ENCODE measurements around the gene TP63. TPM values are rescaled to one million over a fixed set of nuclear protein-coding genes. Genes with fewer than 3 reads are reported as not detected.

The TP63 gene
- total RNA-seq, 4 donors from 2014 or later = 302 to 485 (median 319) TPM

- Histone ChIP-seq H3K36me3 (no peaks in the 10 kb centered on the region), H3K4me1 (peaks cover 55% of the 10 kb centered on the region), H3K4me3 (no peak overlapping the region), H3K9me3 (no peaks in the 10 kb centered on the region), H3K27ac (peak overlapping the region; percentile 78), H3K27me3 (no peaks in the 10 kb centered on the region)
- no peak for DNase-seq (ENCODE audit: low spot score in 2 of 2)
- TF ChIP-seq POLR2AphosphoS5 (IDR thresholded peaks at IDR 0.05) (no peak), POLR2A (IDR thresholded peaks at IDR 0.05) (no peak), EP300 (IDR thresholded peaks at IDR 0.05) (no peak)
- TF ChIP-seq, protein P1, sequence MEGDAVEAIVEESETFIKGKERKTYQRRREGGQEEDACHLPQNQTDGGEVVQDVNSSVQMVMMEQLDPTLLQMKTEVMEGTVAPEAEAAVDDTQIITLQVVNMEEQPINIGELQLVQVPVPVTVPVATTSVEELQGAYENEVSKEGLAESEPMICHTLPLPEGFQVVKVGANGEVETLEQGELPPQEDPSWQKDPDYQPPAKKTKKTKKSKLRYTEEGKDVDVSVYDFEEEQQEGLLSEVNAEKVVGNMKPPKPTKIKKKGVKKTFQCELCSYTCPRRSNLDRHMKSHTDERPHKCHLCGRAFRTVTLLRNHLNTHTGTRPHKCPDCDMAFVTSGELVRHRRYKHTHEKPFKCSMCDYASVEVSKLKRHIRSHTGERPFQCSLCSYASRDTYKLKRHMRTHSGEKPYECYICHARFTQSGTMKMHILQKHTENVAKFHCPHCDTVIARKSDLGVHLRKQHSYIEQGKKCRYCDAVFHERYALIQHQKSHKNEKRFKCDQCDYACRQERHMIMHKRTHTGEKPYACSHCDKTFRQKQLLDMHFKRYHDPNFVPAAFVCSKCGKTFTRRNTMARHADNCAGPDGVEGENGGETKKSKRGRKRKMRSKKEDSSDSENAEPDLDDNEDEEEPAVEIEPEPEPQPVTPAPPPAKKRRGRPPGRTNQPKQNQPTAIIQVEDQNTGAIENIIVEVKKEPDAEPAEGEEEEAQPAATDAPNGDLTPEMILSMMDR (IDR thresholded peaks at IDR 0.05) = no peak
- 58% methylated on average over 2 of the region's 2 CpGs for WGBS
These were observed 310.5 kb downstream of the TP63 start for GRCh38 chr3:189941679-189942078.

DNA sequence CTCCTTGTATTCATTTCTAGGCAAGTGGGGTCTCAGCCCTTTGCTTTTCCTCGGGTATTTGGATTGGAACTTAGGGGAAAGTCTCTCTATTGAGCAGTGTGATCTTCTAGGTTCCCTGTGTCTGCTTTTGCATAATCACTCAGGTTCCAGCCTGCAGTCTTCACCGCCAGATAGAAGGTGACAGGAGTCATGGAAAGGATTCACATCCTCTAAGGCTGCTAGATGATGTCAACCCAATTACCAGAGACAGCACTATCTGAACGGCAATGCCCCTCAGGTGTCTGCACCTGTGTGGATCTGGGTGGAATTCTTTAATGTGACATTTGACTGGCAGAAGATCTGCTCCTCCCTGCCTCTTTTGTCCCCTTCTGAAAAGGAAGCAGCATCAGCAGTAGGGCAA is 311.8 kb downstream of the TP63 start:
- Histone ChIP-seq H3K27ac (peak overlapping the region; percentile 78), H3K9me3 (no peaks in the 10 kb centered on the region), H3K27me3 (no peaks in the 10 kb centered on the region), H3K36me3 (no peaks in the 10 kb centered on the region), H3K4me1 (peaks cover 55% of the 10 kb centered on the region), H3K4me3 (no peak overlapping the region)
- TF ChIP-seq, protein P1 (IDR thresholded peaks at IDR 0.05) = no peak
- TF ChIP-seq EP300 (IDR thresholded peaks at IDR 0.05) (no peak), POLR2AphosphoS5 (IDR thresholded peaks at IDR 0.05) (no peak), POLR2A (IDR thresholded peaks at IDR 0.05) (no peak)
- 69% methylated on average over 3 of the region's 3 CpGs for WGBS
- no peak for DNase-seq (ENCODE audit: low spot score in 2 of 2)

- Histone ChIP-seq H3K4me3 (peak overlapping the region; percentile 11), H3K9me3 (no peaks in the 10 kb centered on the region), H3K27ac (peak overlapping the region; percentile 78), H3K27me3 (no peaks in the 10 kb centered on the region), H3K4me1 (peaks cover 64% of the 10 kb centered on the region), H3K36me3 (no peaks in the 10 kb centered on the region)
- no peak for DNase-seq (ENCODE audit: low spot score in 2 of 2)
- TF ChIP-seq POLR2AphosphoS5 (IDR thresholded peaks at IDR 0.05) = peak in 2 of 3 donors; percentile 39 to 42
- TF ChIP-seq, protein P1 (IDR thresholded peaks at IDR 0.05) = no peak
- no peak for TF ChIP-seq EP300 (IDR thresholded peaks at IDR 0.05)
- no peak for TF ChIP-seq POLR2A (IDR thresholded peaks at IDR 0.05)
- 60% methylated on average over 14 of the region's 14 CpGs for WGBS
These were observed 313.3 kb downstream of the TP63 start for GRCh38 chr3:189944285-189945145.

DNA sequence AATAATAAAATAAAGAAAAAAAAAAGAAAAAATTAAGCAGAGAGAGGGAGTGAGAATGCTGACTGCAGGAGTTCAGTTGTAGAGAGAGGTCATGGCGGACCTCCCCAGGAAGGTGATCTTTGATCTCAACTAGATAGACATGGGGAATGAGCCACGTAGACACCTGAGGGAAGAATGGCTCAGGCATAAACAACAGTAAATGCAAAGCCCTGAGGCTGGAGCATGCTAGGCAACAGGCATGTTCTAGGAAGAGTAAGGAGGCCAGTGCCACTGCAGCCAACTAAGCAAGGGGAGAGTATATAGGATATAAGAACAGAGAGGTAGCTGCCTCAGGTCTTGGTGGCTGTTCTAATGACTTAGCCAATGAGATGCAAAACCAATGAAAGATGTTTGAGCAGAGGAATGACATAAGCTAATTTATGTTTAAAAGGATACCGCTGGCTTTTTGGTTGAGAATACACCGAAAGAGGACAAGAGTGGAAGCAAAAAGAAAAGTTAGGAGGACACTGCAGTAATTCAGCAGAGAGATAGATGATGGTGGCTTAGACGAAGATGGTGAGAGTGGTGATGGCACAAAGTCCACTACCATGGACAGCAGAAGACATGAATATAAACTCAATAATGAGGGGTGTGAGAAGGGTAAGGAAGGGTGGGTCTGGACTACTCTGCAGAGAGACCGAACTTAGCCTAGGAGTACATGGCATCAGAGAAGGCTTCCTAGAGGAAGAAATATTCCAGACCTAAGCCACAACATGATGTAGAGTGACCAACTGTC is 314.9 kb downstream of the TP63 start:
- TF ChIP-seq POLR2AphosphoS5 (IDR thresholded peaks at IDR 0.05) (no peak), EP300 (IDR thresholded peaks at IDR 0.05) (no peak), POLR2A (IDR thresholded peaks at IDR 0.05) (no peak)
- TF ChIP-seq, protein P1 (IDR thresholded peaks at IDR 0.05) = no peak
- 85% methylated on average over 6 of the region's 6 CpGs for WGBS
- Histone ChIP-seq H3K9me3 (no peaks in the 10 kb centered on the region), H3K27me3 (no peaks in the 10 kb centered on the region), H3K4me1 (peaks cover 62% of the 10 kb centered on the region), H3K4me3 (no peak overlapping the region), H3K36me3 (no peaks in the 10 kb centered on the region), H3K27ac (peak overlapping the region; percentile 32)
- no peak for DNase-seq (ENCODE audit: low spot score in 2 of 2)
